ENCODE results near the gene MATCAP1. TPM values are rescaled to one million over a fixed set of nuclear protein-coding genes. Genes with fewer than 3 reads are reported as not detected.
A peak's percentile ranks its signal among the peaks of the same experiment; 100 is the strongest.

Gene MATCAP1
- total and polyA plus RNA-seq, 2 of the 13 experiments (the other 11 are each of a cell fraction or from before 2014, with no cell fraction given), result 11.2 to 24.5 TPM

GRCh38 chr16:67183627-67184452 lies at the start of gene MATCAP1 (continued):
- TF ChIP-seq ARNT2 (CRISPR knock-in tag; IDR thresholded peaks at IDR 0.05; ENCODE audit: low read depth), result no peak; the same call in 1 of the 2 replicates
- no peak for TF ChIP-seq U2AF2 (IDR thresholded peaks at IDR 0.05; ENCODE audit: low read depth, low read length)
- no peak for TF ChIP-seq ZNF75D (CRISPR knock-in tag; IDR thresholded peaks at IDR 0.05; ENCODE audit: borderline replicate concordance)
- no peak for TF ChIP-seq NR2F2 (IDR thresholded peaks at IDR 0.05; ENCODE audit: borderline replicate concordance, low read depth)
- peak; percentile 92; the same call in 1 of the 2 replicates for TF ChIP-seq ZNF709 (CRISPR knock-in tag; IDR thresholded peaks at IDR 0.05)
- no peak; the same call in 1 of the 2 replicates for TF ChIP-seq ZNF747 (CRISPR knock-in tag; IDR thresholded peaks at IDR 0.05; ENCODE audit: borderline replicate concordance)
- TF ChIP-seq KDM2A (CRISPR knock-in tag; IDR thresholded peaks at IDR 0.05; ENCODE audit: borderline replicate concordance, low read depth), result peak; percentile 80
- TF ChIP-seq, protein P1, sequence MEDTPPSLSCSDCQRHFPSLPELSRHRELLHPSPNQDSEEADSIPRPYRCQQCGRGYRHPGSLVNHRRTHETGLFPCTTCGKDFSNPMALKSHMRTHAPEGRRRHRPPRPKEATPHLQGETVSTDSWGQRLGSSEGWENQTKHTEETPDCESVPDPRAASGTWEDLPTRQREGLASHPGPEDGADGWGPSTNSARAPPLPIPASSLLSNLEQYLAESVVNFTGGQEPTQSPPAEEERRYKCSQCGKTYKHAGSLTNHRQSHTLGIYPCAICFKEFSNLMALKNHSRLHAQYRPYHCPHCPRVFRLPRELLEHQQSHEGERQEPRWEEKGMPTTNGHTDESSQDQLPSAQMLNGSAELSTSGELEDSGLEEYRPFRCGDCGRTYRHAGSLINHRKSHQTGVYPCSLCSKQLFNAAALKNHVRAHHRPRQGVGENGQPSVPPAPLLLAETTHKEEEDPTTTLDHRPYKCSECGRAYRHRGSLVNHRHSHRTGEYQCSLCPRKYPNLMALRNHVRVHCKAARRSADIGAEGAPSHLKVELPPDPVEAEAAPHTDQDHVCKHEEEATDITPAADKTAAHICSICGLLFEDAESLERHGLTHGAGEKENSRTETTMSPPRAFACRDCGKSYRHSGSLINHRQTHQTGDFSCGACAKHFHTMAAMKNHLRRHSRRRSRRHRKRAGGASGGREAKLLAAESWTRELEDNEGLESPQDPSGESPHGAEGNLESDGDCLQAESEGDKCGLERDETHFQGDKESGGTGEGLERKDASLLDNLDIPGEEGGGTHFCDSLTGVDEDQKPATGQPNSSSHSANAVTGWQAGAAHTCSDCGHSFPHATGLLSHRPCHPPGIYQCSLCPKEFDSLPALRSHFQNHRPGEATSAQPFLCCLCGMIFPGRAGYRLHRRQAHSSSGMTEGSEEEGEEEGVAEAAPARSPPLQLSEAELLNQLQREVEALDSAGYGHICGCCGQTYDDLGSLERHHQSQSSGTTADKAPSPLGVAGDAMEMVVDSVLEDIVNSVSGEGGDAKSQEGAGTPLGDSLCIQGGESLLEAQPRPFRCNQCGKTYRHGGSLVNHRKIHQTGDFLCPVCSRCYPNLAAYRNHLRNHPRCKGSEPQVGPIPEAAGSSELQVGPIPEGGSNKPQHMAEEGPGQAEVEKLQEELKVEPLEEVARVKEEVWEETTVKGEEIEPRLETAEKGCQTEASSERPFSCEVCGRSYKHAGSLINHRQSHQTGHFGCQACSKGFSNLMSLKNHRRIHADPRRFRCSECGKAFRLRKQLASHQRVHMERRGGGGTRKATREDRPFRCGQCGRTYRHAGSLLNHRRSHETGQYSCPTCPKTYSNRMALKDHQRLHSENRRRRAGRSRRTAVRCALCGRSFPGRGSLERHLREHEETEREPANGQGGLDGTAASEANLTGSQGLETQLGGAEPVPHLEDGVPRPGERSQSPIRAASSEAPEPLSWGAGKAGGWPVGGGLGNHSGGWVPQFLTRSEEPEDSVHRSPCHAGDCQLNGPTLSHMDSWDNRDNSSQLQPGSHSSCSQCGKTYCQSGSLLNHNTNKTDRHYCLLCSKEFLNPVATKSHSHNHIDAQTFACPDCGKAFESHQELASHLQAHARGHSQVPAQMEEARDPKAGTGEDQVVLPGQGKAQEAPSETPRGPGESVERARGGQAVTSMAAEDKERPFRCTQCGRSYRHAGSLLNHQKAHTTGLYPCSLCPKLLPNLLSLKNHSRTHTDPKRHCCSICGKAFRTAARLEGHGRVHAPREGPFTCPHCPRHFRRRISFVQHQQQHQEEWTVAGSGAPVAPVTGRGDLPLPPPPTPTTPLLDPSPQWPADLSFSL (CRISPR knock-in tag; IDR thresholded peaks at IDR 0.05), result no peak
- no peak for TF ChIP-seq FLYWCH1 (CRISPR knock-in tag; IDR thresholded peaks at IDR 0.05)
- 0 out of 2 replicates have a peak, but pooled peaks have one; percentile 16 for TF ChIP-seq ZNF225 (CRISPR knock-in tag; IDR thresholded peaks at IDR 0.05)
- TF ChIP-seq GZF1 (CRISPR knock-in tag; IDR thresholded peaks at IDR 0.05), result 0 out of 2 replicates have a peak, but pooled peaks have one; percentile 41
- no peak for TF ChIP-seq USF2 (IDR thresholded peaks at IDR 0.05; ENCODE audit: low read depth, low read length)
- TF ChIP-seq USF2 (CRISPR knock-in tag; IDR thresholded peaks at IDR 0.05; ENCODE audit: borderline replicate concordance), result no peak
- TF ChIP-seq, protein P2, sequence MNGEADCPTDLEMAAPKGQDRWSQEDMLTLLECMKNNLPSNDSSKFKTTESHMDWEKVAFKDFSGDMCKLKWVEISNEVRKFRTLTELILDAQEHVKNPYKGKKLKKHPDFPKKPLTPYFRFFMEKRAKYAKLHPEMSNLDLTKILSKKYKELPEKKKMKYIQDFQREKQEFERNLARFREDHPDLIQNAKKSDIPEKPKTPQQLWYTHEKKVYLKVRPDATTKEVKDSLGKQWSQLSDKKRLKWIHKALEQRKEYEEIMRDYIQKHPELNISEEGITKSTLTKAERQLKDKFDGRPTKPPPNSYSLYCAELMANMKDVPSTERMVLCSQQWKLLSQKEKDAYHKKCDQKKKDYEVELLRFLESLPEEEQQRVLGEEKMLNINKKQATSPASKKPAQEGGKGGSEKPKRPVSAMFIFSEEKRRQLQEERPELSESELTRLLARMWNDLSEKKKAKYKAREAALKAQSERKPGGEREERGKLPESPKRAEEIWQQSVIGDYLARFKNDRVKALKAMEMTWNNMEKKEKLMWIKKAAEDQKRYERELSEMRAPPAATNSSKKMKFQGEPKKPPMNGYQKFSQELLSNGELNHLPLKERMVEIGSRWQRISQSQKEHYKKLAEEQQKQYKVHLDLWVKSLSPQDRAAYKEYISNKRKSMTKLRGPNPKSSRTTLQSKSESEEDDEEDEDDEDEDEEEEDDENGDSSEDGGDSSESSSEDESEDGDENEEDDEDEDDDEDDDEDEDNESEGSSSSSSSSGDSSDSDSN (CRISPR knock-in tag; IDR thresholded peaks at IDR 0.05), result peak; percentile 85
- peak; percentile 67 for TF ChIP-seq ZBTB38 (CRISPR knock-in tag; IDR thresholded peaks at IDR 0.05)

Measured in HepG2 (cell line).